ENCODE results near the gene TMC6.

GRCh38 chr17:78105551-78105950 lies 23.0 kb downstream of the TMC6 start:
- TF ChIP-seq CTCF (IDR thresholded peaks at IDR 0.05) (no peak), POLR2A (IDR thresholded peaks at IDR 0.05) (no peak)

Data from adrenal gland (tissue), 5 donors.